CD4-positive, CD25-positive, alpha-beta regulatory T cell (primary cell): Measurements from ENCODE around the gene SYNJ1. TPM values are rescaled to one million over a fixed set of nuclear protein-coding genes. Genes with fewer than 3 reads are reported as not detected.
"Not testable (repeated sequence)": the region's sequence is repeated elsewhere in the genome, so short reads cannot be mapped to it uniquely, and the experiment has no call there.

ENCODE experiments used
- ATAC-seq, 2 donors: fragments of 150-1000 bp; cut with Tn5 transposase; one replicate each; pipeline ENCODE4 v1.10.0; 2021; ENCODE audit warnings: low read depth in 2 of 2, moderate number of reproducible peaks in 2 of 2, moderate library complexity in 1 of 2
- DNase-seq, 3 donors: peaks; one replicate each; pipeline versions ENCODE4 v3.0.0 to v3.0.0-alpha.2; 2012 to 2022; ENCODE audit warnings: mixed read lengths in 1 of 3
- H3K27ac ChIP-seq: one replicate; pipeline ENCODE4 v1.7.0; 2013; ENCODE audit warnings: mild to moderate bottlenecking, low read length; ENCODE audit not compliant: insufficient read depth, poor library complexity, severe bottlenecking
- H3K27me3 ChIP-seq: one replicate; pipeline ENCODE4 v1.7.0; 2013; ENCODE audit warnings: low read length; ENCODE audit not compliant: control insufficient read depth, insufficient read depth
- H3K36me3 ChIP-seq: one replicate; pipeline ENCODE4 v1.7.0; 2013; ENCODE audit warnings: mild to moderate bottlenecking, low read length, moderate library complexity; ENCODE audit not compliant: control insufficient read depth, insufficient read depth
- H3K4me1 ChIP-seq: 2 replicates; pipeline ENCODE4 v1.7.0; 2013; ENCODE audit warnings: mild to moderate bottlenecking, low read length; ENCODE audit not compliant: insufficient read depth, control insufficient read depth, poor library complexity, severe bottlenecking
- H3K4me3 ChIP-seq: one replicate; pipeline ENCODE4 v1.7.0; 2013; ENCODE audit warnings: low read depth, mild to moderate bottlenecking, low read length, moderate library complexity
- H3K9me3 ChIP-seq, 2 experiments: 1 replicate in 1 of 2; 2 replicates in 1 of 2; pipeline ENCODE4 v1.7.0; 2013; ENCODE audit warnings: low read length in 2 of 2, mild to moderate bottlenecking in 1 of 2, moderate library complexity in 1 of 2; ENCODE audit not compliant: control insufficient read depth in 2 of 2
- H3K27ac Mint-ChIP-seq, 3 donors: one replicate each; pipeline ENCODE4 v1.8.0; 2020 to 2022; ENCODE audit warnings: mild to moderate bottlenecking in 3 of 3, mixed read lengths in 3 of 3, moderate library complexity in 2 of 3
- H3K27me3 Mint-ChIP-seq: one replicate; pipeline ENCODE4 v1.8.0; 2022; ENCODE audit warnings: mild to moderate bottlenecking, mixed read lengths
- H3K36me3 Mint-ChIP-seq: one replicate; pipeline ENCODE4 v1.8.0; 2020; ENCODE audit warnings: mixed read lengths
- H3K4me1 Mint-ChIP-seq, 4 donors: one replicate each; pipeline ENCODE4 v1.8.0; 2020 to 2022; ENCODE audit warnings: mixed read lengths in 4 of 4, mild to moderate bottlenecking in 1 of 4
- H3K4me3 Mint-ChIP-seq, 4 donors: one replicate each; pipeline ENCODE4 v1.8.0; 2020 to 2022; ENCODE audit warnings: mild to moderate bottlenecking in 4 of 4, mixed read lengths in 4 of 4, moderate library complexity in 3 of 4
- H3K9me3 Mint-ChIP-seq, 7 donors: one replicate each; pipeline ENCODE4 v1.8.0; 2020 to 2022; ENCODE audit warnings: mixed read lengths in 7 of 7, mild to moderate bottlenecking in 3 of 7, moderate library complexity in 2 of 7
- polyA plus RNA-seq, 4 donors: library from polyadenylated mRNA; unstranded; fragments of 300-500 nt; fragmentation: Illumina TruSeq; gene quantifications; one replicate each; pipeline ENCODE4 v1.2.3, GENCODE V29; 2021
- total RNA-seq: library from RNA; stranded (reverse); gene quantifications from one replicate; pipeline ENCODE4 v1.2.3, GENCODE V29; 2022

Gene SYNJ1
- total and polyA plus RNA-seq, 5 donors from 2014 or later = 4.4 to 25.6 (median 6.4) TPM

DNA sequence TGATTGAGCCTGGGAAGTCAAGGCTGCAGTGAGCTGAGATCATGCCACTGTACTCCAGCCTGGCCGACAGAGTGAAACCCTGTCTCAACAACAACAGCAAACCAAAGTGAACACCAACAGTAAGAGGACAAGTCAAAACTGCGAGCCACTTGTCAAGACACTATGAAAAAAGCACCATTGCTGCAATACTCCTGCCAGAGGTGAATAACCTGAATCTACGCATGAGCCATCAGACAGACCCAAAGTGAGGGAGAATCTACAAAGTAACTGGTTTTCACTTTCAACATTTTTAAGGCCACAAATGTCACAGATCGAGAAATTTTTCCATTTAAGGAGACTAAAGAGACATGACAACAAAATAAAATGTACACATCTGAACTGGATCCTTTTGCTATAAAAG, 21.9 kb downstream of the SYNJ1 start:
- H3K4me1 Mint-ChIP-seq = peaks cover 26 to 48% (median 37%) of the 10 kb centered on the region in 4 donors
- peak overlapping the region in 1 of 3 donors; percentile 60 for H3K27ac Mint-ChIP-seq
- peaks cover 10% of the 10 kb centered on the region for H3K36me3 Mint-ChIP-seq
- no peak for DNase-seq
- Histone ChIP-seq H3K36me3 (no peaks in the 10 kb centered on the region), H3K4me1 (peaks cover 7% of the 10 kb centered on the region), H3K9me3 (no peaks in the 10 kb centered on the region), H3K4me3 (no peak overlapping the region), H3K27ac (no peak overlapping the region), H3K27me3 (no peaks in the 10 kb centered on the region)
- H3K4me3 Mint-ChIP-seq = no peak overlapping the region
- peaks cover 0 to 1% (median 0%) of the 10 kb centered on the region in 7 donors for H3K9me3 Mint-ChIP-seq
- no peak for ATAC-seq
- H3K27me3 Mint-ChIP-seq = no peaks in the 10 kb centered on the region

DNA sequence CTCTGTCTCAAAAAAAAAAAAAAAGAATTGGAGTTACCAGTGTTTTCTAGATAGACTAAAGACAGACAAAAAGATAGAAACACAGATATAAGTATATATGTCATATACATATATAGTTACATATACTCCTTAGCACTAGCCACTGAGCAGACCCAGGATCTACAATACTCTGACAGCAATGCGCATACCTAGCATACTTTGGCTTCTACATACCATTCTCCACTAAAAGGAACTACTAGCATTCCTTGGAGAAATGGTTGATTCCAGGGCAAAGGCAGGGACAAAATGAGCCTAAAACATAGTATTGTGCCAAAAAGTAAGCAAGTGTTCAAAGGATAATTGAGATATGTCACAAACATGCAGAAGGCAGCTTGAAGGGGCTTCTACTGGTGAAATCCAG, 22.7 kb downstream of the SYNJ1 start:
- Mint-ChIP-seq H3K36me3 (peaks cover 10% of the 10 kb centered on the region), H3K4me3 (no peak overlapping the region), H3K9me3 (peaks cover 0 to 1% (median 0%) of the 10 kb centered on the region in 7 donors), H3K27me3 (no peaks in the 10 kb centered on the region), H3K27ac (peak overlapping the region in 1 of 3 donors; percentile 14), H3K4me1 (peaks cover 26 to 48% (median 36%) of the 10 kb centered on the region in 4 donors)
- no peak overlapping the region for H3K4me3 ChIP-seq
- H3K36me3 ChIP-seq = no peaks in the 10 kb centered on the region
- ATAC-seq (no peak), DNase-seq (no peak)
- H3K27me3 ChIP-seq = no peaks in the 10 kb centered on the region
- H3K4me1 ChIP-seq = peaks cover 7% of the 10 kb centered on the region
- H3K9me3 ChIP-seq = no peaks in the 10 kb centered on the region
- no peak overlapping the region for H3K27ac ChIP-seq

GRCh38 chr21:32702702-32703101, 25.1 kb downstream of the SYNJ1 start:
- peak overlapping the region in 2 of 3 donors; percentile 1 to 15 for H3K27ac Mint-ChIP-seq
- peak; percentile 50 to 57 for ATAC-seq

DNA sequence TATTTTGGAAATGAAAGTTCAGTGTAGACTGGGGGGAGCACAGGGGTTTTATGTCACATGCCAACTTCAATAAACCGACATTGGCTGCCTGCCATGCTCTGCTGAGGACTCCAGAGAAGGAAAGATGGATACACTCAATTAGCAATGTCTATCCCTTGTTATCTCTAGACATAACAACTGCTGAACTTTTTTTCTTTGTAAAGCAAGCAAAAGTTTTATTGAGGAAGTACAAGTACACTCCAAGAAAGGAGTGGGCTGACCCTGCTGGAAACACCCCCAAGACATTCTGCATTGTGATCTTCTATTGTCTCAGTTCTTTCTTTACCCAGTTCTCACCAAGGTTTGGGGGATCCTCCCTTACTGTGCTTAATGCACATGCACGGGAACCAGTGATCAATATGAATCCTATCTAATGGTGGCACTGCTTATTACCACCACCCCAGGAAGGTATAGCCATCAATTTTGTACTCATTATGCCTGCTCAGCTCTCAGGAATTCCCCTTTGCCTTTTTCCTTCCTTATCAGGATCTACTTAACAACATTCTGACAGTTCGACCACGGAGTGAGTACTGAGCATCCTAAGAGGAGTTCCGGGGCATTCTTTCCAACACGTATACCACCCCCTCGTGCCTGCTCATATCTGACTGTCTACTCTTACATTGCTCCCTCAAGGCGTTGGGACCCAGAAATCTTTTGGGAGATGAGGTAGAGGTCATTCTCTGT, 28.7 kb downstream of the SYNJ1 start:
- Histone ChIP-seq H3K27me3 (no peaks in the 10 kb centered on the region), H3K27ac (no peak overlapping the region), H3K4me1 (peaks cover 3% of the 10 kb centered on the region), H3K9me3 (no peaks in the 10 kb centered on the region), H3K4me3 (no peak overlapping the region), H3K36me3 (peaks cover 20% of the 10 kb centered on the region)
- DNase-seq (no peak), ATAC-seq (no peak)
- no peak overlapping the region for H3K4me3 Mint-ChIP-seq
- H3K27ac Mint-ChIP-seq = no peak overlapping the region
- peaks cover 13 to 22% (median 21%) of the 10 kb centered on the region in 4 donors for H3K4me1 Mint-ChIP-seq
- H3K27me3 Mint-ChIP-seq = no peaks in the 10 kb centered on the region
- H3K9me3 Mint-ChIP-seq = no peaks in the 10 kb centered on the region
- peaks cover 28% of the 10 kb centered on the region for H3K36me3 Mint-ChIP-seq

More at GRCh38 chr21:32702702-32703101, 25.1 kb downstream of the SYNJ1 start:
- Histone ChIP-seq H3K9me3 (no peaks in the 10 kb centered on the region), H3K36me3 (peaks cover 16% of the 10 kb centered on the region), H3K4me3 (peak overlapping the region; percentile 13), H3K27me3 (no peaks in the 10 kb centered on the region), H3K4me1 (peaks cover 7% of the 10 kb centered on the region), H3K27ac (no peak overlapping the region)
- DNase-seq = peak in 2 of 3 donors; percentile 8 to 38
- Mint-ChIP-seq H3K4me3 (no peak overlapping the region), H3K36me3 (peaks cover 29% of the 10 kb centered on the region), H3K4me1 (peaks cover 31 to 43% (median 36%) of the 10 kb centered on the region in 4 donors), H3K9me3 (peaks cover 0 to 1% (median 0%) of the 10 kb centered on the region in 7 donors), H3K27me3 (no peaks in the 10 kb centered on the region)

DNA sequence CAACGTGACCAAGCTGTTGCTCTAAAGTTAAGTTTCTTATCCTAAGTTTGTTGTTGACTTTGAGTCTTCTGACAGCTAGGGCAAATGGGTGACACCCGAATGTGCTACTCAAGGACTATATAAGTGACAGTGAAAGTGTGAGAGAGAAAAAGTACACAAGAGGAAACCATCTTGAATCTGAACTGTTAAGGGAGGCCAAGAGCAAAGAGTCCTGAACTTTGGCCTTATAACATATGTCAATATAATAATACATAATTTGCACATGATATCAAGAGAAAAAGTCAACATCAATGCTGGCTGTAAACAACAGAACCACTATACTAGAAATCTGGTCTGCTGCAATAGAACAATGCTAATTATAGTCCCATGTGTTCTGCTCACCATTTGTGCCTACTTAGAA, 29.5 kb downstream of the SYNJ1 start:
- H3K27me3 ChIP-seq = no peaks in the 10 kb centered on the region
- Mint-ChIP-seq H3K36me3 (peaks cover 30% of the 10 kb centered on the region), H3K27ac (no peak overlapping the region), H3K9me3 (no peaks in the 10 kb centered on the region), H3K4me3 (no peak overlapping the region), H3K4me1 (peaks cover 10 to 19% (median 17%) of the 10 kb centered on the region in 4 donors), H3K27me3 (no peaks in the 10 kb centered on the region)
- H3K4me3 ChIP-seq = no peak overlapping the region
- H3K4me1 ChIP-seq = peaks cover 3% of the 10 kb centered on the region
- H3K9me3 ChIP-seq = no peaks in the 10 kb centered on the region
- no peak for ATAC-seq
- no peak overlapping the region for H3K27ac ChIP-seq
- no peak for DNase-seq
- peaks cover 21% of the 10 kb centered on the region for H3K36me3 ChIP-seq

DNA sequence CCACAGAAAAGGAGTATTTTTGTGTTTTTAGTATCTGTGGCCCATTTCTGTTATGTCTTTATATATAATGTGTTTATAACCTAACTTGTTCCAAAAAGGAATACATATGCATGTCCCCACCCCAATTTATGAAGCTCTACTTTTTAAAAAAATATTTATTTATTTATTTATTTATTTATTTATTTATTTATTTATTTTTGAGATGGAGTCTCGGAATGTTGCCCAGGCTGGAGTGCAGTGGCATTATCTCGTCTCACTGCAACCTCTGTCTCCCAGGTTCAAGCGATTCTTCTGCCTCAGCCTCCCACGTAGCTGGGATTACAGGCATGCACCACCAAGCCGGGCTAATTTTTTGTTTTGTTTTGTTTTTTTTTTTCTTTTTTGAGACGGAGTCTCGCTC, 32.3 kb downstream of the SYNJ1 start:
- not testable (repeated sequence) for ATAC-seq, H3K4me3 Mint-ChIP-seq, H3K4me1 Mint-ChIP-seq, H3K27ac ChIP-seq, H3K9me3 Mint-ChIP-seq, H3K27me3 ChIP-seq, H3K4me1 ChIP-seq, DNase-seq, H3K27me3 Mint-ChIP-seq, H3K27ac Mint-ChIP-seq, H3K4me3 ChIP-seq, H3K9me3 ChIP-seq
- peaks cover 42% of the 10 kb centered on the region for H3K36me3 Mint-ChIP-seq
- peaks cover 41% of the 10 kb centered on the region for H3K36me3 ChIP-seq

DNA sequence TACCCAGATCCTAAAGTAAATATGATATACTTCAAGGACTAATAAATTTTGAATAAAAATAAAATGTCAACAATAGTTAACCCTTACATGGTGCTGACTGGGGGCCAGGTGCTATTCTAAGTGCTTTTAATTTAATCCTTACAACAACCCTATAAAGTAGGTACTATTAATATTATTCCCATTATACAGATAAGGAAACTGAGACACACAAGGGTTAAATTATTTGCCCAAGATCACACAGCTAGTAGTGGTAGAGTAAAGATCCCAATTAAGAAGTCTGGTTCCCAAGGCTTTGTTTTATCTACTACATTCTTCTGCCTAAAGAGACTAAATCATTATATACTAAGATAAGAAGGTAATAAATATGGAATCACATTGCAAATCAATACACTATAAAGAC, 34.2 kb downstream of the SYNJ1 start:
- Histone ChIP-seq H3K4me3 (no peak overlapping the region), H3K4me1 (no peaks in the 10 kb centered on the region), H3K27me3 (no peaks in the 10 kb centered on the region), H3K27ac (no peak overlapping the region), H3K36me3 (peaks cover 35% of the 10 kb centered on the region), H3K9me3 (no peaks in the 10 kb centered on the region)
- Mint-ChIP-seq H3K27ac (no peak overlapping the region), H3K36me3 (peaks cover 33% of the 10 kb centered on the region), H3K4me3 (no peak overlapping the region), H3K27me3 (no peaks in the 10 kb centered on the region), H3K4me1 (peaks cover 0 to 6% (median 2%) of the 10 kb centered on the region in 4 donors), H3K9me3 (no peaks in the 10 kb centered on the region)
- ATAC-seq (no peak), DNase-seq (no peak)

GRCh38 chr21:32690085-32690484, 37.7 kb downstream of the SYNJ1 start:
- Histone ChIP-seq H3K9me3 (no peaks in the 10 kb centered on the region), H3K4me3 (no peak overlapping the region), H3K36me3 (peaks cover 41% of the 10 kb centered on the region), H3K27ac (no peak overlapping the region), H3K27me3 (no peaks in the 10 kb centered on the region), H3K4me1 (no peaks in the 10 kb centered on the region)
- Mint-ChIP-seq H3K27ac (no peak overlapping the region), H3K4me1 (no peaks in the 10 kb centered on the region), H3K4me3 (no peak overlapping the region), H3K27me3 (no peaks in the 10 kb centered on the region), H3K9me3 (no peaks in the 10 kb centered on the region), H3K36me3 (peaks cover 29% of the 10 kb centered on the region)
- DNase-seq = no peak
- no peak for ATAC-seq
